Mesendoderm (in vitro differentiated cells): ENCODE results near the gene CD52.
A peak's percentile ranks its signal among the peaks of the same experiment; 100 is the strongest.

Experiments used
- DNase-seq: peaks from one replicate; pipeline ENCODE4 v3.0.0; 2013
- H2AK5ac ChIP-seq: 2 replicates; pipeline ENCODE4 v1.6.1; 2013; ENCODE audit warnings: low read length, inconsistent platforms
- H2BK120ac ChIP-seq: 2 replicates; pipeline ENCODE4 v1.6.1; 2013; ENCODE audit warnings: low read depth, mild to moderate bottlenecking, low read length, moderate library complexity, mixed read lengths
- H2BK15ac ChIP-seq: replicated peaks from 2 replicates; pipeline ENCODE4 v1.6.1; 2013; ENCODE audit warnings: low read depth, mild to moderate bottlenecking, moderate library complexity
- H2BK5ac ChIP-seq: 2 replicates; pipeline ENCODE4 v1.6.1; 2013; ENCODE audit warnings: low read length, inconsistent platforms
- H3K18ac ChIP-seq: 2 replicates; pipeline ENCODE4 v1.6.1; 2013; ENCODE audit warnings: mild to moderate bottlenecking, low read length, mixed read lengths
- H3K23ac ChIP-seq: one replicate; pipeline ENCODE4 v1.6.1; 2013; ENCODE audit warnings: low read length
- H3K27ac ChIP-seq: 2 replicates; pipeline ENCODE4 v1.5.1; 2013; ENCODE audit warnings: low read depth, mild to moderate bottlenecking, inconsistent platforms, low read length, moderate library complexity
- H3K27me3 ChIP-seq: 2 replicates; pipeline ENCODE4 v1.6.1; 2013; ENCODE audit warnings: low read length, control low read depth, mild to moderate bottlenecking, inconsistent platforms; ENCODE audit not compliant: insufficient read depth, poor library complexity
- H3K36me3 ChIP-seq: 2 replicates; pipeline ENCODE4 v1.6.1; 2013; ENCODE audit warnings: low read length, inconsistent platforms; ENCODE audit not compliant: control insufficient read depth, insufficient read depth
- H3K4ac ChIP-seq: one replicate; pipeline ENCODE4 v1.6.1; 2013; ENCODE audit warnings: low read depth, mild to moderate bottlenecking, low read length, moderate library complexity
- H3K4me1 ChIP-seq: 2 replicates; pipeline ENCODE4 v1.6.1; 2013; ENCODE audit warnings: low read depth, low read length, inconsistent platforms; ENCODE audit not compliant: control insufficient read depth
- H3K4me2 ChIP-seq: 2 replicates; pipeline ENCODE4 v1.6.1; 2013; ENCODE audit warnings: low read length
- H3K4me3 ChIP-seq: 2 replicates; pipeline ENCODE4 v1.5.1; 2013; ENCODE audit warnings: mild to moderate bottlenecking, low read length
- H3K56ac ChIP-seq: one replicate; pipeline ENCODE4 v1.6.1; 2013; ENCODE audit warnings: low read length
- H3K79me1 ChIP-seq: 2 replicates; pipeline ENCODE4 v1.6.1; 2013; ENCODE audit warnings: low read length, inconsistent platforms
- H3K79me2 ChIP-seq: 2 replicates; pipeline ENCODE4 v1.6.1; 2013; ENCODE audit warnings: mild to moderate bottlenecking, low read length; ENCODE audit not compliant: control insufficient read depth, insufficient read depth
- H3K9ac ChIP-seq: 2 replicates; pipeline ENCODE4 v1.6.1; 2013; ENCODE audit warnings: low read length, inconsistent platforms
- H4K5ac ChIP-seq: one replicate; pipeline ENCODE4 v1.6.1; 2013; ENCODE audit warnings: low read length
- H4K8ac ChIP-seq: one replicate; pipeline ENCODE4 v1.6.1; 2013; ENCODE audit warnings: low read depth, mild to moderate bottlenecking, control low read depth, low read length, moderate library complexity
- WGBS: extraction: QIAGEN DNeasy Blood & Tissue Kit; methylation state at CpG from one replicate; pipeline ENCODE4 v1.1.7; 2013; ENCODE audit warnings: low lambda C conversion rate, missing lambda C conversion rate; ENCODE audit not compliant: insufficient coverage; ENCODE audit errors: extremely low coverage; 5-methylcytosine and 5-hydroxymethylcytosine counted together

The CD52 gene

DNA sequence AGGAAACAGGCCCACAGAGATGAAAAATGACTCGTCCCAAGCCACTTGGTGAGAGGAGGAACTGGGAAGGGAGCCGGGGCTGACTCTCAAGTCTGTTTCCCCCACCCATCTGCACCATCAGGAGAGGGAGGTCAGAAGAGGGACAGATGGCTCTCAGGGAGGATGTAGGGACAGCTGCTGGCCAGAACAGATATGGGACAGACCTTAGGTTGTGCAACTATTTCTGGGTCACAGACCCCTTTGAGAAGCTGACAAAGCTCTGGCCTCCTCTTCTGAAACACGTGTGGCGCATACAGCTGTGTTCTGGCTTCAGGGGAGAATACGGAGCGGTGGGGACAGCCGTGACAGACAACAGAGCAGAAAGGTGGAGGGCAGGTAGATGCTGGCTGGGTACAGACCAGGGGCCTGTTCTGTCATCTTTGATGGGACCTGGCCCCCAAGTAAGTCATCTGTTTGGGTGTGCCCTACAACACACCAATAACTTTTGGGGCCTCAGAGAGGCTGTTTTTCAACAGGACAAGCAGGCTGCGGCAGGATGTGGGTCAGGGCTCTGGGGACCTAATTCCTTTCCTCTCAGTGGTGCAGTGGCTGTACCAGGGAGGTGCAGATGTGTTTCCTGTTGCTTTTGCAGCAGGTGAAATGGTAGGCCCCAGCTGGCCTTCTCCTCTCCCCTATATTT, 30.6 kb upstream of the CD52 start:
- Histone ChIP-seq H2BK15ac (no peak overlapping the region), H3K4ac (no peak overlapping the region), H2BK120ac (no peak overlapping the region), H3K36me3 (no peaks in the 10 kb centered on the region), H2AK5ac (no peak overlapping the region), H3K9ac (no peak overlapping the region), H3K79me1 (no peaks in the 10 kb centered on the region), H3K27ac (no peak overlapping the region), H3K27me3 (no peaks in the 10 kb centered on the region), H2BK5ac (no peak overlapping the region), H3K23ac (no peak overlapping the region), H3K18ac (no peak overlapping the region), H3K4me2 (no peak overlapping the region), H3K79me2 (no peaks in the 10 kb centered on the region), H3K4me3 (no peak overlapping the region), H4K8ac (no peak overlapping the region), H3K4me1 (peaks cover 8% of the 10 kb centered on the region), H4K5ac (no peak overlapping the region), H3K56ac (no peak overlapping the region)
- no peak for DNase-seq
- no CpG with 5 or more reads among the region's 8 CpGs for WGBS

DNA sequence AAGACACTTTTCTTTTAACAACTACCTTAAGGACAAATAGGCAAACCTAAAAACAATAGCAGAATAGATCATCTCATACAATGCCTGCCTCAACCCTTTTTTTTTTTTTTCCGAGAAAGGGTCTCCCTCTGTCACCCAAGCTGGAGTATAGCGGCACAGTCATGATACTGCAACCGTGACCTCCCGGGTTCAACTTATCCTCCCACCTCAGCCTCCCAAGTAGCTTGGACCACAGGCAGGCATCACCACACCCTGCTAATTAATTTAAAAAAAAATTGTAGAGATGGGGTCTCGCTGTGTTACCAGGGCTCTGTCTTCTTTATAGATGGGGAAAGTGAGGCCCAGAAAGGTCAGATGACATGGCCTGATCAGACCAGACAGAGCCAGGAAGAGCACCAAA, 29.9 kb upstream of the CD52 start:
- Histone ChIP-seq H3K9ac (no peak overlapping the region), H3K27me3 (no peaks in the 10 kb centered on the region), H3K4me1 (peaks cover 8% of the 10 kb centered on the region)

DNA sequence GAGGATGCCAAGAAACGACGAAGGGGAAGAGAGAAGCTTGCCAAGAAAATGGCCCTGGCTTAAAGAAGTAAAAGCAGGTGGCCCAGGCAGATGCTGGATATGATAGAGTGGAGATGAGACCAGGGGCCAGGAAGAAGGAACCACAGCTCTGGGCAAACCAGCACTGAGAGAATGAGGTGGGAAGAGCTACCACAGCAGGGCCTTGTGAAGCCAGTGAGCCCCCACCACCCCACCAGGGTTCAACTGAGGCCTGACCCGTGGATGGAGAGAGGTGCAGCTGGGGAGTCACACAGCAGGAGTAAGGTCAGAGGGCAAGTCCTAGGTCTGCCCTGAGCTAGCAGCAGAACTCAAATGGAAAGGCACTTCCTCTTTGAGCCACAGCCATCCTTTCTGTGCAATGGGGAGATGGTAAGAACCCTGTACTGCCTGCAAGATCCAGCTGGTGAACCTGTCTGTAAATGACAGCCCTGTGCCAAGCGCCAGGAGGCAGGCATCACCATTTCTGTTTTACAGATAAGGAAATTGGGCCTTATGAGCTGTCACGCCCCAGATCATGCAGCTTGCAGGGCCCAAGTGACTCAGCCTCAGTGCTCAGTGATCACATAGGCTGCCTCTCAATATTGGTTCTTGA, 29.3 kb upstream of the CD52 start:
- Histone ChIP-seq H3K9ac (no peak overlapping the region), H4K5ac (no peak overlapping the region), H3K4ac (no peak overlapping the region), H2BK15ac (no peak overlapping the region), H3K36me3 (no peaks in the 10 kb centered on the region), H2AK5ac (no peak overlapping the region), H2BK5ac (no peak overlapping the region), H3K4me1 (peaks cover 8% of the 10 kb centered on the region), H3K79me1 (no peaks in the 10 kb centered on the region), H3K4me2 (no peak overlapping the region), H3K27ac (no peak overlapping the region), H3K27me3 (no peaks in the 10 kb centered on the region), H4K8ac (no peak overlapping the region), H3K23ac (no peak overlapping the region), H3K79me2 (no peaks in the 10 kb centered on the region), H3K18ac (no peak overlapping the region), H3K56ac (no peak overlapping the region), H3K4me3 (no peak overlapping the region), H2BK120ac (no peak overlapping the region)
- no peak for DNase-seq
- WGBS, result no CpG with 5 or more reads among the region's 5 CpGs

More for the DNA sequence above, 29.9 kb upstream of the CD52 start:
- WGBS, result no CpG with 5 or more reads among the region's 5 CpGs
- Histone ChIP-seq H3K79me1 (no peaks in the 10 kb centered on the region), H3K18ac (no peak overlapping the region), H2BK120ac (no peak overlapping the region), H3K27ac (no peak overlapping the region), H3K4ac (no peak overlapping the region), H3K4me3 (no peak overlapping the region), H4K5ac (no peak overlapping the region), H3K79me2 (no peaks in the 10 kb centered on the region), H3K36me3 (no peaks in the 10 kb centered on the region), H3K56ac (no peak overlapping the region), H2AK5ac (no peak overlapping the region), H3K4me2 (no peak overlapping the region), H2BK5ac (no peak overlapping the region), H2BK15ac (no peak overlapping the region), H4K8ac (no peak overlapping the region), H3K23ac (no peak overlapping the region)
- no peak for DNase-seq

DNA sequence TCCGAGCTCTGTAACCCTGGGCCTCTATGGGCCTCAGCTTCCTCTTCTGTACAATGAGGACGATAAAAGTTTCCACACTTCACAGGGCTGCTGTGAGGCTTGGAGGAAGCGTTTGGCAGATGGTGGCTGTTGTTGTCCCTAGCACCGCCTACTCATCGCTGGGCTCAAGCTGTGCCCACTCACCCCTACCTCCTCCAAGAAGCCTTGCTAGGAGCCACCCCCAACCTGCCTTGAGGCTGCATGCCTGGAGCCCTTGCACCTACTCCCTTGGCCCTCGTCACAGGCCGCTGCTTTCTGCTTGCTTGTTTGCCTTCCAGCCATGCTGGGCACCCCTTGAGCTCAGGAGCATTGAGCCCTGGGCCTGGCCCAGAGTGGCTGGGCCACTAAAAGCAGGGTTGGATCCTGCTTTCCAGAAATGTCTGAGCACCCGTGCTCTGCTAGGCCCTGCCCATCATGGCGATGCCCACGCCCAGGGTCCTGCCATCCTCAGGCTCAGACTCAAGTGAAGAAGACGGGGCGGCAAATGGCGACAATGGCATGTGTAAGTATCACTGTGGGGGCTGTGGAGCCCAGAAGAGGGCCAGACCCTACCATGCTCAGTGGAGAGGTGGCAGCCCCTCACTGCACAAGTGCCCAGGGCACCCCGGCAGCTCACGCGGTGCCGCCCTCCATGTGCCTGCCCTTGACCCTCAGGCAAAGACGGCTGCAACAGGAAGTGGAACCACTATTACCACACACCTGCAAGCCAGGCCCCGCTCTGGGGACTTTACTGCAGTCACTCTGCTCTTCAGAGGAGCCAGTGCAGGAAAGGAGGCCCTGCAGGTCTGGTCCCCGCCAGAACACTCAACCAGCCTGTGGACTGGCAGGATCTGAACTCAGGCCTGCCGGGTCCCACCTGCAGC, 28.3 kb upstream of the CD52 start:
- Histone ChIP-seq H3K4me2 (no peak overlapping the region), H2BK5ac (no peak overlapping the region), H2AK5ac (no peak overlapping the region), H3K27me3 (no peaks in the 10 kb centered on the region), H3K36me3 (no peaks in the 10 kb centered on the region), H3K79me2 (no peaks in the 10 kb centered on the region), H3K4me3 (no peak overlapping the region), H3K23ac (no peak overlapping the region), H3K9ac (no peak overlapping the region), H3K4ac (no peak overlapping the region), H4K8ac (no peak overlapping the region), H3K18ac (no peak overlapping the region), H3K79me1 (no peaks in the 10 kb centered on the region), H3K4me1 (peaks cover 8% of the 10 kb centered on the region), H4K5ac (no peak overlapping the region), H2BK120ac (no peak overlapping the region), H3K27ac (no peak overlapping the region), H3K56ac (no peak overlapping the region), H2BK15ac (no peak overlapping the region)
- no peak for DNase-seq
- no CpG with 5 or more reads among the region's 21 CpGs for WGBS

DNA sequence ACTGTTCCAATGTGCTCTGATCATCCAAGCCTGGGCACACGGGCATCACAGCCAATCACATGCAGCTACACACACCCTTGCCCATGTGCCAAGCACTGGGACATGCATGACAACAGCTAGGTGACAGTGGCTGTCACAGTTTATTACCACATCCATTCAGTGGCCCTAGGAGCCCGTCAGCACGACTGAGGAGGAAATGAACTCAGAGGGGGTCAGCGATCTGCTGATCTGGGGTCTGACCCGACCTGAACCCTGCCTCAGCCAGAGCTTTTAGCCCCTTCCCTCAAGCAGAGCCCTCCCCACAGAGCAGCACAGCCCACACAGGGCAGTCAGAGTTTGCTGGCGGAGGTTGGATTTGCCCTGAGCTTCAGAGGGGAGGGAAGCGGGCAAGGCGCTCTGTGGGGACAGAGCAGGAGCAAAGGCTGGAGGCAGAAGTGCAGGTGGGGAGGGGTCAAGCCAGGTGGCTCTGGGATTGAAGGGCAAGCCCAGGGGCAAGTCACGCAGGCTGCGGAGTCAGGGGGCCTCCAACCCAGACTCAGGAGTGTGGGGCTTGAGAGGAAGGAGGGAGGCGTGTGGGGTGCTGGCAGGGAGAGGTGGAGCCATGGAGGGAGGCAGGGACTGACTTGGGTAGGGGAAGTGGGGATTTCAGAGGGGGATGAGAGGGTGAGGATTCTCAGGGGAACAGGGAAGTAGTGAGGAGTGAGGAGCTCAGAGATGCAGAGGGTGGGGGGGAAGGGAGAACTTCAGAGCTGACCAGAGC, 27.5 kb upstream of the CD52 start:
- Histone ChIP-seq H3K18ac (no peak overlapping the region), H2BK120ac (no peak overlapping the region), H3K27ac (no peak overlapping the region), H3K27me3 (no peaks in the 10 kb centered on the region), H3K9ac (peak overlapping the region; percentile 39), H3K23ac (peak overlapping the region; percentile 15), H3K79me1 (no peaks in the 10 kb centered on the region), H2AK5ac (peak overlapping the region; percentile 22), H2BK15ac (no peak overlapping the region), H3K4me2 (no peak overlapping the region), H3K79me2 (no peaks in the 10 kb centered on the region), H3K36me3 (no peaks in the 10 kb centered on the region), H3K4me3 (no peak overlapping the region), H3K4ac (no peak overlapping the region), H4K8ac (no peak overlapping the region), H3K56ac (peak overlapping the region; percentile 62), H4K5ac (no peak overlapping the region), H2BK5ac (peak overlapping the region; percentile 35), H3K4me1 (peaks cover 8% of the 10 kb centered on the region)
- DNase-seq, result no peak
- no CpG with 5 or more reads among the region's 11 CpGs for WGBS
